GM19452 (cell line): ENCODE measurements around the gene CACNG5.

Source experiments
- ATAC-seq: cut with Tn5 transposase; IDR thresholded peaks from one replicate; pipeline ENCODE4 v1.9.1; 2021; ENCODE audit not compliant: unreplicated experiment

CACNG5 gene, protein sequence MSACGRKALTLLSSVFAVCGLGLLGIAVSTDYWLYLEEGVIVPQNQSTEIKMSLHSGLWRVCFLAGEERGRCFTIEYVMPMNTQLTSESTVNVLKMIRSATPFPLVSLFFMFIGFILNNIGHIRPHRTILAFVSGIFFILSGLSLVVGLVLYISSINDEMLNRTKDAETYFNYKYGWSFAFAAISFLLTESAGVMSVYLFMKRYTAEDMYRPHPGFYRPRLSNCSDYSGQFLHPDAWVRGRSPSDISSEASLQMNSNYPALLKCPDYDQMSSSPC

GRCh38 chr17:66834919-66835454, at the start of gene CACNG5:
Gene CACNG5, plus strand, starts transcription at chr17:66835117. Its CDS starts 42,216 bp downstream, at chr17:66877333.
- no peak for ATAC-seq

DNA sequence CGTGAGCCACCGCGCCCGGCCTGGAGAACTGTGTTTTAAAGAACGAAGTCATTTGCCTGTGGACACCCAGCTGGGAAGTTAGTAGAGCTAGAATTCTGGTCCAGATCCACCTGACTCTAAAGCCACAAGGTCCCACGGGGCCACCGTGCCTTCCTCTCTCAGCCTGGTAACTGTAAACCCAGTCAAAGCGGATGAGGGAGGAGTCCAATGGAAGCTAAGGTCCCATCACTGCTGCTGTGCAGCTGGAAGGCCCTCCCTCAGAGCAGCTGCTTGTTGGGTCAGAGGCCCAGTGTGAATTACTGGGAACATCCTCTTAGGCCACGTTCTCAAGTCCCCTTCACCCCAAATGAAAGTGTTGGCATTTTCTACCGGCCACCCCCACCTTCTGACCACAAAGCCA, 48.8 kb upstream of the CACNG5 start:
- ATAC-seq = no peak

DNA sequence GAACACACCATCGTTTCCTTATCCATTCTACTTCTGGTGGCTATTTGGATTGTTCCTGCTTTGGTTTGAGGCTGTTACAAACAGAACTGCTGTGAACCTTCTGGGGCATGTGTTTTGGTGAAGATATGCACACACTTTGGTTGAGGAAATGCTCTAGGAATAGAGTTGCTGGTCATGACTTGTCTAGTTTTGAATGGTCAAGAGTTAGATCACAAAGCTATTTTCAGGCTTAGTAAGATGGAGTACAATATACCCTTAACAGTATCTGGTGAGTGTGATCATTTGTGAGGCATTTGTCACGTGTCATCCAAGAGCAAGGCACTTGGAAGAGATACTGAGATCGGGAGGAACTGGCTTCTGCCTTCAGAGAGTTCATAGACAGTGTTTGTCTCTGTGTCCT, 47.0 kb upstream of the CACNG5 start:
- no peak for ATAC-seq

- ATAC-seq = no peak
These were observed 45.8 kb upstream of the CACNG5 start for GRCh38 chr17:66789093-66789492.

GRCh38 chr17:66789961-66790437, 44.9 kb upstream of the CACNG5 start:
- no peak for ATAC-seq

DNA sequence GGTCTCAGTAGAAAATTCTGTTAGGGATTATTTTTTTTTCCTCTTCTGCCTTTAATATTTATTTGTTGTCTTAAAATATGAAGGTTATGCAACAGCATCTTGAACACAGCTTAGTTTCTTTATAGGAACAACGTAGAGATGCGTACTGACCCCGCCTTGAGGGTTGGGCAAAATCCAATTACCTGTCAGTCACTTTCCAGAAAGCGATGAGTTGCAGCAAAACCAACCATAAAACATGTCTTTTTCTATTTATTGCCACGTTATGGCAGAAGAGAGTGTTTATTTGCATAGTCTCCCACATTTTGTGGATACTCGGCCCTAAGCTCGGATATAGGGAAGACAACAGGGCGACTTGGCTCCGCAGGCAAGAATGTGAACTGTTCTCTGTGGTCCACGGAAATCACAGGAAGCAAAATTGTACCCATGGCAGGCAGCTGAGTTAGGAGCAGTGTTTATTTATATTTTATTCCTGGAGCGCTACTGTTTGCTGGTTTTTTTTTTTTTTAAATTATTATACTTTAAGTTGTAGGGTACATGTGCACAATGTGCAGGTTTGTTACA, 44.3 kb upstream of the CACNG5 start:
- no peak for ATAC-seq

GRCh38 chr17:66791347-66791746, 43.6 kb upstream of the CACNG5 start:
- ATAC-seq = no peak

GRCh38 chr17:66793814-66794213, 41.1 kb upstream of the CACNG5 start:
- ATAC-seq = no peak

DNA sequence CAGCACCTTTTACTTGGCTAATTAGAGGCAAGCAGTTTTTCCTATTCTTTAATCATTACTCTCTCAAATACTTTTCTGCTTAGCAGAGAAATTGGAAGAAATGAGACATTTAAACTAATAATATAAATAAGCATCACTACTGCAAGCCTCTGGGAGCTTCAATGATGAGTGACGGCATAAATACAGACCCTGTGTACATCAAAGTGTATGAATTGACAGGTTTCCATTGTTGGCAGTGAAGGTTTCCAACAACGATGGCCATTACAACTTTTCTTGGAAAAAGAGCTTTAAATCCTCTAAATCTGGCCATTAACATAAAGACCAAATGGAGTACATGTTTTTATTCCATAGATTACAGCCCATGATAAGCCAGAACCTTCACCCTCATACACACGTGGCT, 39.4 kb upstream of the CACNG5 start:
- no peak for ATAC-seq

GRCh38 chr17:66799849-66800537, 34.9 kb upstream of the CACNG5 start:
- no peak for ATAC-seq

GRCh38 chr17:66803474-66803951, 31.4 kb upstream of the CACNG5 start:
- no peak for ATAC-seq

GRCh38 chr17:66805567-66805966, 29.4 kb upstream of the CACNG5 start:
- ATAC-seq = no peak

DNA sequence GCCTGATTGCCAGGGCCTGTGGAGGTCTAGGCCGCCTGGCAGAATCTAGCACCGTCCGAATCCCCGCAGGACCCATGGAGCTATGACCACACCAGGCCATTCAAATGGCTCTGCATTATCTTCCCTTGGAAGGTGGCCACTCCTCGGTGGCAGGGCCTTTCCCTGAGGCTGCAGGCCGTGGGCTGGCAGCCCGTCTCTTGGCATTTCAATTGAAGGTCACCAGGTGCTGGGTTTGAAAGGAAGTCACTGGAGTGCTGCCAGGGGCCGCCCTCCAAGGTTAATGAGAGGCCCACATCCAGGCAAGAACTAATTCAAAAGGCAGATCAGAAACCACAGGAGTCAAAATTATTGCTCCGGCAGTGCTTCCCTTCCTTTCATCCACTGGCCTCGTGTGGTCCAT, 27.7 kb upstream of the CACNG5 start:
- no peak for ATAC-seq

- ATAC-seq = no peak
These were observed 25.5 kb upstream of the CACNG5 start for GRCh38 chr17:66809408-66809807.

DNA sequence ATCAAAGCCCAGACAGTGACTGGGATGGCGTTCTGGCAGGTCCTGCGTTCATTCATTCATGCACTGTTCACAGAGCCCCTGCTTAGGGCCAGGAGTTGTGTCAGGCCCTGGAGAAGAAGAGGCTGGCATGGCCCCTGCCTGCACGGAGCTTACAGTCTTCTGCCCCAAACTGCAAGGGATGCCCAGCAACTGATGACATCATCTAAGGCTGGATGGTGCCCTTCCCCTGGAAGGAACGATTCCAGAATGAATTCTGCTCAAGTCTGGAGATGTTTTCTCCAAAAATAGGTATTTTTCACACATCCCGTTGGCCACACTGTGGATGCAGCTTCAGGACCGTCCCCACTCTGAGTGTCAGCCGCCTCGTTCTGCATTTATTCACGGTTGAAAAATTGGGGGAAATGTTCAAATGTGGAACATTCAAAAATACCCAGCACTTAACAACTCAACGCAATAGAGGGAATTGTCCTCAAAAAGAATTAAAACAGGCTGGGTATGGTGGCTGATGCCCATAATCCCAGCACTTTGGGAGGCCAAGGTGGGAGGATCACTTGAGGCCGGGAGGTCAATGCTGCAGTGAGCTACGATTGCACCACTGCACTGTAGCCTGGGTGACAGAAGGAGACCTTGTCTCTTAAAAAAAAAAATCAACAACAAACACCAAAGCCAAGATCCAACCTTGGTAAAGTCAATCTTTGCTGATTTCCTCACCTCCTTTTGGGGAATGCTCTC, 23.8 kb upstream of the CACNG5 start:
- no peak for ATAC-seq

DNA sequence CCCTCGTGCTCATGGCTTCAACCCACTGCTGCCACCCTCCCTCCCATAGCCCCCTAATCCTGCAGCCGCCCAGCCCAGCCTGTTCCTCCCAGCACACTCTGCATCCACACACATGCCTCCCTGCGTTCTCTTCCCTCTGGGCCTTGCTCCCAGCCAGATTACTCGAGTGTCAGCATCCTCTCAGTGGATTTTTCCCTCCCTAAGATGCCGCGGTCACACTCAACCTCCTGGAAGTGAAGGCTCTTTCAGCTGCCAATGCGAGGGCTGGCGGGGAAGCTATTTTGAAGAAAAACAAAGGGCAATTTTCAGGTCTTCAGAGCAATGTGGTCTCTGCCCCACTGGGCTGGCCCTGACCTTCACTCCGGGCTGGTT, 23.2 kb upstream of the CACNG5 start:
- ATAC-seq = no peak

- no peak for ATAC-seq
These were observed 22.3 kb upstream of the CACNG5 start for GRCh38 chr17:66812571-66812970.

DNA sequence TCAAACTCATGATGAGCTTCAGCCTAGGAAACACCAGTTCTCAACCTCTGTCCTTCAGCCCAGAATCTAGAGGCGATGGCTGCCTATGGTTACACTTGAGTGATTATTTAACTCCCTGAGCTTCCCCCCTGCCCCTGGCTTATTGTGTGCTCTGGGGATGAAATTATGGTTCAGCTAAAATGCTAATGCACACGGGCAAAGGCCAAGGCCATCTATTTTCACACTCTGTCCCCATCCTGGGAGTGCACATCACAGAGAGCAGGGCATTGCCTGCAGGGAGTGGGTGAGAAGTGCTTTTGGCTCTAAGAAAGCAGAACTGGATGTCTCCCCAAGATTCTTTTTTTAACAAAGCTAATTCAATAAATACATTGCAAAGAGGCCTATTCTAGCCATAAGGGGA, 21.6 kb upstream of the CACNG5 start:
- no peak for ATAC-seq

GRCh38 chr17:66814026-66814425, 20.9 kb upstream of the CACNG5 start:
- ATAC-seq = no peak

GRCh38 chr17:66814570-66814969, 20.3 kb upstream of the CACNG5 start:
- ATAC-seq = no peak

DNA sequence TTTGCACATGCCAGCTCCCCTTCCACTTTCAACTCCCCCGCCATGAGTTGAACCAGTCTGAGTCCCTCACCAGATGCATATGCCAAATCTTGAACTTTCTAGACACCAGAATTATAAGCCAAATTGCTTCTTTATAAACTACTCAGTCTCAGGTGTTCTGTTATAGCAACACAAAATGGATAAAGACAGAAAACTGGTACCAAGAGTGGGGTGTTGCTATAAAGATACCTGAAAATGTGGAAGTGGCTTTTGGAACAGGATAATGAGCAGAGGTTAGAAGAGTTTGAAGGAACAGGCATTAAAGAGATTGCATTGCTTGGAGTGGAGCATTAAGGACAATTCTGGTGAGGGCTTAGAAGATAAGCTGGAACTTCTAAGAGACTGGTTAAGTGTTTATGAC, 17.2 kb upstream of the CACNG5 start:
- no peak for ATAC-seq
